Natural killer cell (primary cell): Measurements from ENCODE around the gene PRICKLE2. TPM values are rescaled to one million over a fixed set of nuclear protein-coding genes. Genes with fewer than 3 reads are reported as not detected.

Source experiments
- ATAC-seq, 3 donors: fragments of 150-1000 bp in 2 of 3; fragments of 200-7000 bp in 1 of 3; cut with Tn5 transposase; 1 replicate in 1 of 3; 2 replicates in 2 of 3; pipeline ENCODE4 v1.10.0; 2021; ENCODE audit warnings: mild to moderate bottlenecking in 2 of 3, moderate library complexity in 2 of 3
- DNase-seq, 2 donors: peaks; one replicate each; pipeline versions ENCODE4 v3.0.0 to v3.0.0-alpha.2; 2013 to 2021; ENCODE audit warnings: mixed read lengths in 1 of 2
- H3K27ac ChIP-seq: one replicate; pipeline ENCODE4 v1.5.1; 2013; ENCODE audit warnings: mild to moderate bottlenecking, low read length
- H3K27me3 ChIP-seq: one replicate; pipeline ENCODE4 v1.6.1; 2013; ENCODE audit warnings: low read length; ENCODE audit not compliant: control insufficient read depth, insufficient read depth
- H3K36me3 ChIP-seq: one replicate; pipeline ENCODE4 v1.6.1; 2013; ENCODE audit warnings: low read length; ENCODE audit not compliant: control insufficient read depth, insufficient read depth
- H3K4me1 ChIP-seq: one replicate; pipeline ENCODE4 v1.6.1; 2013; ENCODE audit warnings: low read length; ENCODE audit not compliant: control insufficient read depth, insufficient read depth
- H3K4me3 ChIP-seq: one replicate; pipeline ENCODE4 v1.5.1; 2013; ENCODE audit warnings: low read length
- H3K9me3 ChIP-seq: one replicate; pipeline ENCODE4 v1.6.1; 2013; ENCODE audit warnings: low read length; ENCODE audit not compliant: control insufficient read depth, insufficient read depth
- H3K27ac Mint-ChIP-seq, 2 donors: one replicate each; pipeline ENCODE4 v1.8.0; 2022; ENCODE audit warnings: mild to moderate bottlenecking in 2 of 2, mixed read lengths in 2 of 2, moderate library complexity in 1 of 2
- H3K27me3 Mint-ChIP-seq, 2 donors: one replicate each; pipeline ENCODE4 v1.8.0; 2022; ENCODE audit warnings: low read depth in 2 of 2, mixed read lengths in 2 of 2
- H3K36me3 Mint-ChIP-seq: one replicate; pipeline ENCODE4 v1.8.0; 2022; ENCODE audit warnings: mixed read lengths
- H3K4me1 Mint-ChIP-seq, 2 donors: one replicate each; pipeline ENCODE4 v1.8.0; 2022; ENCODE audit warnings: mixed read lengths in 2 of 2
- H3K4me3 Mint-ChIP-seq: one replicate; pipeline ENCODE4 v1.8.0; 2022; ENCODE audit warnings: mild to moderate bottlenecking, moderate library complexity, mixed read lengths
- H3K9me3 Mint-ChIP-seq, 2 donors: one replicate each; pipeline ENCODE4 v1.8.0; 2022; ENCODE audit warnings: mixed read lengths in 2 of 2
- WGBS: methylation state at CpG from one replicate; pipeline ENCODE4 v1.1.7; 2013; ENCODE audit warnings: missing lambda C conversion rate; ENCODE audit not compliant: insufficient coverage; 5-methylcytosine and 5-hydroxymethylcytosine counted together
- intact Hi-C: fragments of 100-400 bp; cut with micrococcal nuclease; formaldehyde crosslinking; loops from one replicate; pipeline ENCODE4 v1.14.2; 2022
- total RNA-seq, 4 donors: library from RNA; stranded (reverse); fragments of 120-200 nt in 1 of 4; gene quantifications; one replicate each; pipeline versions ENCODE4 v1.2.3 to v1.2.4, GENCODE V29; 2013 to 2022
- TF ChIP-seq, protein P1 (sequence below): fragments of 200-600 bp; IDR thresholded peaks from one replicate; pipeline ENCODE4 v1.8.0; 2022; ENCODE audit warnings: antibody characterized with exemption

Gene PRICKLE2
- total RNA-seq, 3 donors from 2014 or later (not counting 1 experiment from before 2014, with no cell fraction given): 0.07 to 3.3 (median 1.8) TPM

- peak overlapping the region; percentile 15 for H3K27ac ChIP-seq
- Mint-ChIP-seq H3K4me3 (no peak overlapping the region), H3K27me3 (no peaks in the 10 kb centered on the region), H3K9me3 (peaks cover 0 to 3% of the 10 kb centered on the region in 2 donors), H3K36me3 (no peaks in the 10 kb centered on the region), H3K27ac (no peak overlapping the region), H3K4me1 (no peaks in the 10 kb centered on the region)
- no peak for DNase-seq
- H3K27me3 ChIP-seq: no peaks in the 10 kb centered on the region
- H3K9me3 ChIP-seq: no peaks in the 10 kb centered on the region
- H3K36me3 ChIP-seq: no peaks in the 10 kb centered on the region
- intact Hi-C loops: no loop called here
- H3K4me3 ChIP-seq: no peak overlapping the region
- H3K4me1 ChIP-seq: no peaks in the 10 kb centered on the region
- TF ChIP-seq, protein P1, sequence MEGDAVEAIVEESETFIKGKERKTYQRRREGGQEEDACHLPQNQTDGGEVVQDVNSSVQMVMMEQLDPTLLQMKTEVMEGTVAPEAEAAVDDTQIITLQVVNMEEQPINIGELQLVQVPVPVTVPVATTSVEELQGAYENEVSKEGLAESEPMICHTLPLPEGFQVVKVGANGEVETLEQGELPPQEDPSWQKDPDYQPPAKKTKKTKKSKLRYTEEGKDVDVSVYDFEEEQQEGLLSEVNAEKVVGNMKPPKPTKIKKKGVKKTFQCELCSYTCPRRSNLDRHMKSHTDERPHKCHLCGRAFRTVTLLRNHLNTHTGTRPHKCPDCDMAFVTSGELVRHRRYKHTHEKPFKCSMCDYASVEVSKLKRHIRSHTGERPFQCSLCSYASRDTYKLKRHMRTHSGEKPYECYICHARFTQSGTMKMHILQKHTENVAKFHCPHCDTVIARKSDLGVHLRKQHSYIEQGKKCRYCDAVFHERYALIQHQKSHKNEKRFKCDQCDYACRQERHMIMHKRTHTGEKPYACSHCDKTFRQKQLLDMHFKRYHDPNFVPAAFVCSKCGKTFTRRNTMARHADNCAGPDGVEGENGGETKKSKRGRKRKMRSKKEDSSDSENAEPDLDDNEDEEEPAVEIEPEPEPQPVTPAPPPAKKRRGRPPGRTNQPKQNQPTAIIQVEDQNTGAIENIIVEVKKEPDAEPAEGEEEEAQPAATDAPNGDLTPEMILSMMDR: no peak
- 79% methylated on average over 9 of the region's 10 CpGs for WGBS
- ATAC-seq: peak in 1 of 3 donors; percentile 64
These were observed 8.8 kb downstream of the PRICKLE2 start for GRCh38 chr3:64216274-64217147.

- Mint-ChIP-seq H3K27ac (no peak overlapping the region), H3K9me3 (peaks cover 2 to 3% of the 10 kb centered on the region in 2 donors), H3K27me3 (no peaks in the 10 kb centered on the region), H3K36me3 (no peaks in the 10 kb centered on the region), H3K4me1 (no peaks in the 10 kb centered on the region), H3K4me3 (no peak overlapping the region)
- no peaks in the 10 kb centered on the region for H3K4me1 ChIP-seq
- DNase-seq: no peak
- no peak overlapping the region for H3K4me3 ChIP-seq
- no peaks in the 10 kb centered on the region for H3K27me3 ChIP-seq
- no peak overlapping the region for H3K27ac ChIP-seq
- H3K9me3 ChIP-seq: no peaks in the 10 kb centered on the region
- 87% methylated on average over 2 of the region's 3 CpGs for WGBS
- no peaks in the 10 kb centered on the region for H3K36me3 ChIP-seq
- no peak for ATAC-seq
- intact Hi-C loops: no loop called here
- TF ChIP-seq, protein P1: no peak
These were observed 9.7 kb downstream of the PRICKLE2 start for GRCh38 chr3:64215559-64215958.

DNA sequence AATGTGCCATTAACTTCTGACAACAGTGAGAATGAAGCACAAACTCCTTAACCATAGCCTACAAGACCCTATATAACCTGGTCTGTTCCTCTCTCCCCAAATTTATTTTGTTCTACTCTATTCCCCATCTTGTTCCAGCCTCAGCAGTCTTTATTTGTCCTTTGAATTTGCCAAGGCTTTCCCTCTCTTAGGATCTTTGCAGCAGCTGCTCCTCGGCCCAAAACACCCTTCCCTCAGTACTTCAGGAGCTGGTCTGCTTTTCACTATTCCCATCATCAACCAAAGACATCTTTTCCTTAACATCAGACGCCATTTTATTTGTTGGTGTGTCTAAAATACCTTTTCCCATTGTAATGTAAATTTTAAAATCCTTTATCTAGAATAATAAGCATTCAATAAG, 10.2 kb downstream of the PRICKLE2 start:
- Mint-ChIP-seq H3K4me1 (no peaks in the 10 kb centered on the region), H3K4me3 (no peak overlapping the region), H3K27me3 (no peaks in the 10 kb centered on the region), H3K9me3 (peaks cover 2 to 3% of the 10 kb centered on the region in 2 donors), H3K27ac (no peak overlapping the region), H3K36me3 (no peaks in the 10 kb centered on the region)
- no peak overlapping the region for H3K4me3 ChIP-seq
- ATAC-seq: no peak
- TF ChIP-seq, protein P1: no peak
- H3K27me3 ChIP-seq: no peaks in the 10 kb centered on the region
- H3K27ac ChIP-seq: no peak overlapping the region
- intact Hi-C loops: no loop called here
- no peaks in the 10 kb centered on the region for H3K4me1 ChIP-seq
- no peaks in the 10 kb centered on the region for H3K9me3 ChIP-seq
- DNase-seq: no peak
- WGBS: 62% methylated on average over 1 of the region's 2 CpGs
- no peaks in the 10 kb centered on the region for H3K36me3 ChIP-seq
